ENCODE results near the gene CPAMD8. TPM values are rescaled to one million over a fixed set of nuclear protein-coding genes. Genes with fewer than 3 reads are reported as not detected.

CPAMD8 gene
- total RNA-seq = 10 to 100 TPM in 1 of 7 donors, 1 to 10 TPM in 6; 5.1 to 13.0 (median 7.9) TPM
- 10 to 100 TPM in 1 of 2 donors, 1 to 10 TPM in 1; 2.4 to 11.4 TPM for polyA plus RNA-seq
- long read RNA-seq, donor 1, partial matches to known transcripts = 1 of 13 reads
- long read RNA-seq, donor 1, other reads (novel, unspliced or antisense) = 8 of 13 reads
- long read RNA-seq, donor 2, partial matches to known transcripts = 0 of 5 reads
- long read RNA-seq, donor 2, other reads (novel, unspliced or antisense) = 0 of 5 reads
- long read RNA-seq, donor 3, partial matches to known transcripts = 1 of 12 reads
- long read RNA-seq, donor 3, other reads (novel, unspliced or antisense) = 7 of 12 reads

- no peaks in the 10 kb centered on the region for H3K36me3 ChIP-seq
- H3K4me1 ChIP-seq (ENCODE audit: insufficient read depth) = no peaks in the 10 kb centered on the region
- H3K27ac ChIP-seq = no peak within 1 kb of the TSS
- intact Hi-C loops (cut with DNase I) = no loop called here
- no peak for DNase-seq
- no peak for TF ChIP-seq POLR2A (IDR thresholded peaks at IDR 0.05)
- no peak for TF ChIP-seq EP300 (IDR thresholded peaks at IDR 0.05)
- TF ChIP-seq CTCF (IDR thresholded peaks at IDR 0.05) = no peak
- WGBS, 3 donors = 3 to 9% (median 5%) methylated on average over 19 to 67 of the region's 67 CpGs
- H3K9me3 ChIP-seq = peaks cover 0 to 4% of the 10 kb centered on the region in 2 donors
- no peaks in the 10 kb centered on the region for H3K27me3 ChIP-seq
- H3K4me3 ChIP-seq = no peak within 1 kb of the TSS
Observed at GRCh38 chr19:17026706-17027534, at the start of gene CPAMD8. TSS of gene CPAMD8 (minus strand) at chr19:17026810. CDS start at chr19:17026642, 168 bp downstream.

- peak overlapping the region; percentile 57 for H3K4me3 ChIP-seq
- H3K27me3 ChIP-seq = no peaks in the 10 kb centered on the region
- WGBS, 3 donors = 0 to 1% (median 0%) methylated on average over 40 to 43 of the region's 43 CpGs
- H3K27ac ChIP-seq = peak overlapping the region in 1 of 2 donors; percentile 19
- intact Hi-C loops (cut with DNase I) = loop anchor here in 2 of 4 donors (10.0 kb wide), 2 partner anchors 59 to 209 kb away; partner anchors contain the start of gene ANKLE1 (in 2 of the 2)
- H3K36me3 ChIP-seq = no peaks in the 10 kb centered on the region
- peaks cover 9% of the 10 kb centered on the region for H3K4me1 ChIP-seq (ENCODE audit: insufficient read depth)
- no peaks in the 10 kb centered on the region for H3K9me3 ChIP-seq
- no peak for TF ChIP-seq POLR2A (IDR thresholded peaks at IDR 0.05)
- no peak for TF ChIP-seq EP300 (IDR thresholded peaks at IDR 0.05)
- TF ChIP-seq CTCF (IDR thresholded peaks at IDR 0.05) = no peak
- DNase-seq = peak in 2 of 5 donors; percentile 44 to 48
Observed at GRCh38 chr19:17075864-17076542, 49.4 kb upstream of the CPAMD8 start.

- Histone ChIP-seq H3K4me1 (ENCODE audit: insufficient read depth) (peaks cover 9% of the 10 kb centered on the region), H3K27ac (peak within 1 kb of the TSS in 1 of 2 donors; percentile 19), H3K27me3 (no peaks in the 10 kb centered on the region), H3K9me3 (no peaks in the 10 kb centered on the region), H3K36me3 (no peaks in the 10 kb centered on the region), H3K4me3 (peak within 1 kb of the TSS; percentile 57)
- TF ChIP-seq CTCF (IDR thresholded peaks at IDR 0.05) (no peak), EP300 (IDR thresholded peaks at IDR 0.05) (no peak), POLR2A (IDR thresholded peaks at IDR 0.05) (peak; percentile 12)
- peak; percentile 99 to 100 (median 99) for DNase-seq
- WGBS, 3 donors = 0 to 1% (median 1%) methylated on average over 67 to 103 of the region's 103 CpGs
- intact Hi-C loops (cut with DNase I) = loop anchor here in 2 of 4 donors (10.0 kb wide), 2 partner anchors 60 to 210 kb away; partner anchors contain the start of gene ANKLE1 (in 2 of the 2)
Observed at GRCh38 chr19:17075035-17075863, 48.6 kb upstream of the CPAMD8 start, which contains the start of the genes HAUS8 and MYO9B. TSS of gene HAUS8 (minus strand) at chr19:17075452. CDS start at chr19:17075422, 30 bp downstream. TSS of gene MYO9B (plus strand) at chr19:17075777. CDS start at chr19:17101718, 25,941 bp downstream.

Data from ovary (tissue), 10 donors.